CD4-positive, alpha-beta T cell (primary cell): ENCODE measurements around the gene GET3. TPM values are rescaled to one million over a fixed set of nuclear protein-coding genes. Genes with fewer than 3 reads are reported as not detected.

Source experiments
- ATAC-seq: fragments of 200-7000 bp; cut with Tn5 transposase; one replicate; pipeline ENCODE4 v1.10.0; 2022; ENCODE audit warnings: mild to moderate bottlenecking; ENCODE audit not compliant: poor library complexity
- CTCF ChIA-PET: fragments of 350-600 bp; sonication (Branson Sonifier 250); formaldehyde crosslinking; loops from one replicate; lab custom pipeline; 2021; ENCODE audit warnings: antibody characterized with exemption, inconsistent platforms; lab: Charles Lee
- POLR2A ChIA-PET: fragments of 350-600 bp; sonication (Branson Sonifier 250); formaldehyde crosslinking; loops from one replicate; lab custom pipeline; 2021; ENCODE audit warnings: antibody characterized with exemption, inconsistent platforms; lab: Charles Lee
- DNase-seq, 14 experiments: peaks; one replicate each; pipeline ENCODE4 v3.0.0-alpha.2; 2013 to 2020; ENCODE audit warnings: mixed read lengths in 2 of 14
- H3K27ac ChIP-seq, 2 donors: one replicate each; pipeline versions ENCODE4 v1.5.1 to v1.7.0; 2013; ENCODE audit warnings: low read length in 2 of 2, low read depth in 1 of 2, mild to moderate bottlenecking in 1 of 2
- H3K27me3 ChIP-seq, 2 experiments: 1 replicate in 1 of 2; 2 replicates in 1 of 2; pipeline versions ENCODE4 v1.6.1 to v1.7.0; 2013; ENCODE audit warnings: low read length in 2 of 2, control low read depth in 1 of 2, mild to moderate bottlenecking in 1 of 2, moderate library complexity in 1 of 2; ENCODE audit not compliant: insufficient read depth in 2 of 2, control insufficient read depth in 1 of 2
- H3K36me3 ChIP-seq: one replicate; pipeline ENCODE4 v1.6.1; 2013; ENCODE audit warnings: low read length, control low read depth; ENCODE audit not compliant: insufficient read depth
- H3K4me1 ChIP-seq: one replicate; pipeline ENCODE4 v1.6.1; 2013; ENCODE audit warnings: low read length, control low read depth; ENCODE audit not compliant: insufficient read depth
- H3K4me3 ChIP-seq: one replicate; pipeline ENCODE4 v1.5.1; 2013; ENCODE audit warnings: mild to moderate bottlenecking, low read length, moderate library complexity
- H3K9me3 ChIP-seq, 2 experiments: 1 replicate in 1 of 2; 2 replicates in 1 of 2; pipeline versions ENCODE4 v1.6.1 to v1.7.0; 2013; ENCODE audit warnings: low read length in 2 of 2, mild to moderate bottlenecking in 2 of 2, control low read depth in 1 of 2, moderate library complexity in 1 of 2; ENCODE audit not compliant: control insufficient read depth in 1 of 2, insufficient read depth in 1 of 2
- H3K27ac Mint-ChIP-seq: one replicate; pipeline ENCODE4 v1.8.0; 2020; ENCODE audit warnings: mixed read lengths
- H3K27me3 Mint-ChIP-seq: one replicate; pipeline ENCODE4 v1.8.0; 2021; ENCODE audit warnings: mixed read lengths
- H3K36me3 Mint-ChIP-seq: one replicate; pipeline ENCODE4 v1.8.0; 2021; ENCODE audit warnings: low read depth, mixed read lengths
- H3K4me1 Mint-ChIP-seq: one replicate; pipeline ENCODE4 v1.8.0; 2021; ENCODE audit warnings: low read depth, mixed read lengths
- H3K4me3 Mint-ChIP-seq: one replicate; pipeline ENCODE4 v1.8.0; 2020; ENCODE audit warnings: mild to moderate bottlenecking, mixed read lengths
- H3K9me3 Mint-ChIP-seq: one replicate; pipeline ENCODE4 v1.8.0; 2020; ENCODE audit warnings: mixed read lengths
- CTCF ChIP-seq: fragments of 200-600 bp; IDR thresholded peaks from one replicate; pipeline ENCODE4 v1.8.0; 2022; ENCODE audit warnings: antibody characterized with exemption, mild to moderate bottlenecking
- intact Hi-C, 2 experiments: fragments of 100-400 bp; cut with DNase I in 1 of 2; cut with micrococcal nuclease in 1 of 2; formaldehyde crosslinking; loops; one replicate each; pipeline versions ENCODE4 v1.15.1 to v1.9.0; 2023 to 2025; cut with DNase I, micrococcal nuclease
- total RNA-seq, 174 experiments: library from RNA in 2 of 174; stranded (reverse) in 2 of 174; gene quantifications; one replicate each; pipeline ENCODE4 v1.2.3 and lab custom pipeline; 2021 to 2026

The GET3 gene
- total RNA-seq, 2 experiments from 2014 or later = 13.9 to 14.5 TPM

GRCh38 chr19:12792051-12792852 is 55.0 kb downstream of the GET3 start:
- H3K4me1 Mint-ChIP-seq = peaks cover 56% of the 10 kb centered on the region
- POLR2A ChIA-PET = interaction anchor here (0.5 to 8.3 kb wide), 34 partner anchors 9 to 1411 kb away, joined by 3 to 348 read pairs (median 6); partner anchors contain the start of genes CALR, DHPS, GCDH and GET3
- intact Hi-C loops = loop anchor here in 1 of 2 experiments (5.0 kb wide), 1 partner anchor 125 kb away; the partner anchor contains the start of genes MAN2B1 and WDR83

DNA sequence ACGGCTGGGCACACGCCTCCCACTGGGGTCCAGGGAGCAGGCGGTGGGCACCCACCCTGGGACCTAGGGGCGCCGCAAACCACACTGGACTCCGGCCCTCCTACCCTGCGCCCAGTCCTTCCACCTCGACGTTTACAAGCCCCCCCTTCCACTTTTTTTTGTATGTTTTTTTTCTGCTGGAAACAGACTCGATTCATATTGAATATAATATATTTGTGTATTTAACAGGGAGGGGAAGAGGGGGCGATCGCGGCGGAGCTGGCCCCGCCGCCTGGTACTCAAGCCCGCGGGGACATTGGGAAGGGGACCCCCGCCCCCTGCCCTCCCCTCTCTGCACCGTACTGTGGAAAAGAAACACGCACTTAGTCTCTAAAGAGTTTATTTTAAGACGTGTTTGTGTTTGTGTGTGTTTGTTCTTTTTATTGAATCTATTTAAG is 55.6 kb downstream of the GET3 start:
- peaks cover 63% of the 10 kb centered on the region for H3K4me1 ChIP-seq
- H3K4me3 Mint-ChIP-seq = peak overlapping the region; percentile 97
- ATAC-seq = peak; percentile 1

More at GRCh38 chr19:12792051-12792852, 55.0 kb downstream of the GET3 start:
- Mint-ChIP-seq H3K27ac (peak overlapping the region; percentile 99), H3K4me3 (peak overlapping the region; percentile 97), H3K9me3 (no peaks in the 10 kb centered on the region), H3K36me3 (peaks cover 47% of the 10 kb centered on the region), H3K27me3 (peaks cover 13% of the 10 kb centered on the region)
- Histone ChIP-seq H3K4me1 (peaks cover 63% of the 10 kb centered on the region), H3K4me3 (peak overlapping the region; percentile 98), H3K27me3 (no peaks in the 10 kb centered on the region), H3K27ac (peak overlapping the region; percentile 99 to 100), H3K36me3 (peaks cover 10% of the 10 kb centered on the region), H3K9me3 (no peaks in the 10 kb centered on the region)
- peak; percentile 52 to 86 (median 74) for DNase-seq
- TF ChIP-seq CTCF = no peak
- CTCF ChIA-PET = interaction anchor here (1.2 to 9.4 kb wide), 4 partner anchors 9 to 32 kb away, joined by 4 to 178 read pairs (median 12); partner anchors contain the start of gene HOOK2
- ATAC-seq = no peak

More for the DNA sequence above, 55.6 kb downstream of the GET3 start:
- H3K36me3 Mint-ChIP-seq = peaks cover 47% of the 10 kb centered on the region
- ChIA-PET POLR2A (interaction anchor here (0.5 to 8.3 kb wide), 22 partner anchors 9 to 1728 kb away, joined by 3 to 348 read pairs (median 8); partner anchors contain the start of genes GCDH, GET3, HOOK2 and MAN2B1), CTCF (interaction anchor here (1.1 to 9.4 kb wide), 3 partner anchors 10 to 33 kb away, joined by 5 to 178 read pairs (median 14); partner anchors contain the start of gene HOOK2)
- TF ChIP-seq CTCF = no peak
- intact Hi-C loops = loop anchor here (1.0 to 5.0 kb wide), 2 partner anchors 11 to 126 kb away; partner anchors contain the start of genes MAN2B1 (in 1 of the 2) and WDR83 (in 1 of the 2)
- H3K27me3 Mint-ChIP-seq = peaks cover 13% of the 10 kb centered on the region
- no peaks in the 10 kb centered on the region for H3K27me3 ChIP-seq
- H3K27ac Mint-ChIP-seq = peak overlapping the region; percentile 99
- DNase-seq = peak in 3 of 14 experiments; percentile 18 to 66 (median 48)
- H3K9me3 Mint-ChIP-seq = no peaks in the 10 kb centered on the region
- peaks cover 56% of the 10 kb centered on the region for H3K4me1 Mint-ChIP-seq
- H3K4me3 ChIP-seq = peak overlapping the region; percentile 98
- peak overlapping the region; percentile 99 to 100 for H3K27ac ChIP-seq
- H3K9me3 ChIP-seq = no peaks in the 10 kb centered on the region
- H3K36me3 ChIP-seq = peaks cover 10% of the 10 kb centered on the region
